ENCODE data around the gene BACH1.

DNA sequence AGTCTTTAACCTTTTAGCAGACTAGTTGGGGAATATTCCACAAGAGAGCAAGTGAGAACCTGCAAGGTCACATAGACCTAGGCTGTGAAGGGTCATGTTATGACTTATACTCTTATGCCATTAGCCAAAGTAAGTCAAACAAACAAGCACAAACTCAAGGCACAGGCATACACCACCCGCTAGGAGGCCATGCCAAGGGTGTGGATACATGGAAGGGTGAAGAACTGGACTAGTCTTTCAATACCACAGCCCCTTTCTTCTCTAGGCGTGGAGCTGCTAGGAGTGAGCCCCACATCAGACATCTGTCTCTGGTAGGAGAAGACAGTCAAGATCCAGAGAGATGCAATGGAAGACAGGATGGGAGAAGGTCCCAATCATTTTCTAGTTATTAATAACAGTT lies 68.6 kb downstream of the BACH1 start:
- no peak for TF ChIP-seq CTCF (IDR thresholded peaks at IDR 0.05)
- TF ChIP-seq POLR2AphosphoS5 (IDR thresholded peaks at IDR 0.05; ENCODE audit: low read depth, low read length): no peak
- no peak for TF ChIP-seq SIN3A (IDR thresholded peaks at IDR 0.05; ENCODE audit: borderline replicate concordance, insufficient read depth, low read depth, low read length)
